Hair follicular keratinocyte (primary cell): ENCODE measurements around the gene CCSER2. TPM values are rescaled to one million over a fixed set of nuclear protein-coding genes. Genes with fewer than 3 reads are reported as not detected.

Source experiments
- total RNA-seq: library from RNA; depleted of rRNA; stranded (reverse); fragments of >200 nt; gene quantifications from 2 replicates; pipeline ENCODE4 v1.2.3, GENCODE V29; 2015

The CCSER2 gene, protein sequence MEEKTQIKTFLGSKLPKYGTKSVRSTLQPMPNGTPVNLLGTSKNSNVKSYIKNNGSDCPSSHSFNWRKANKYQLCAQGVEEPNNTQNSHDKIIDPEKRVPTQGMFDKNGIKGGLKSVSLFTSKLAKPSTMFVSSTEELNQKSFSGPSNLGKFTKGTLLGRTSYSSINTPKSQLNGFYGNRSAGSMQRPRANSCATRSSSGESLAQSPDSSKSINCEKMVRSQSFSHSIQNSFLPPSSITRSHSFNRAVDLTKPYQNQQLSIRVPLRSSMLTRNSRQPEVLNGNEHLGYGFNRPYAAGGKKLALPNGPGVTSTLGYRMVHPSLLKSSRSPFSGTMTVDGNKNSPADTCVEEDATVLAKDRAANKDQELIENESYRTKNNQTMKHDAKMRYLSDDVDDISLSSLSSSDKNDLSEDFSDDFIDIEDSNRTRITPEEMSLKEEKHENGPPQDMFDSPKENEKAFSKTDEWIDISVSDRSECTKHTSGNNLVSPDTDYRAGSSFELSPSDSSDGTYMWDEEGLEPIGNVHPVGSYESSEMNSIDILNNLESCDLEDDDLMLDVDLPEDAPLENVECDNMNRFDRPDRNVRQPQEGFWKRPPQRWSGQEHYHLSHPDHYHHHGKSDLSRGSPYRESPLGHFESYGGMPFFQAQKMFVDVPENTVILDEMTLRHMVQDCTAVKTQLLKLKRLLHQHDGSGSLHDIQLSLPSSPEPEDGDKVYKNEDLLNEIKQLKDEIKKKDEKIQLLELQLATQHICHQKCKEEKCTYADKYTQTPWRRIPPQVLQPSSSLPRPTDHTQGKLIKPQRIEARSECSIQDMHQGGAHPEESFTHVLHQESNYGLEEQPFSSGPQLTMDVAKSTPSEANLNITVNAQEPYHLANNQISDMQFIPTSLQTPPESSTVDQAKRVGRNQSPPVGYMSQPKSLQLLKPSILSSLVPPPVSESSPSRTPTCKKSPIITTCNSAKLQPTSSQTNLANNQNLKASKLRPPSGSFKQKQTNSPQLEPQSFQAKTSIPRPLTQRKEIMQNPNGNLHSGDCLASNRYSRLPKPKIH
- 17.3 and 18.5 TPM in 2 replicates for total RNA-seq

DNA sequence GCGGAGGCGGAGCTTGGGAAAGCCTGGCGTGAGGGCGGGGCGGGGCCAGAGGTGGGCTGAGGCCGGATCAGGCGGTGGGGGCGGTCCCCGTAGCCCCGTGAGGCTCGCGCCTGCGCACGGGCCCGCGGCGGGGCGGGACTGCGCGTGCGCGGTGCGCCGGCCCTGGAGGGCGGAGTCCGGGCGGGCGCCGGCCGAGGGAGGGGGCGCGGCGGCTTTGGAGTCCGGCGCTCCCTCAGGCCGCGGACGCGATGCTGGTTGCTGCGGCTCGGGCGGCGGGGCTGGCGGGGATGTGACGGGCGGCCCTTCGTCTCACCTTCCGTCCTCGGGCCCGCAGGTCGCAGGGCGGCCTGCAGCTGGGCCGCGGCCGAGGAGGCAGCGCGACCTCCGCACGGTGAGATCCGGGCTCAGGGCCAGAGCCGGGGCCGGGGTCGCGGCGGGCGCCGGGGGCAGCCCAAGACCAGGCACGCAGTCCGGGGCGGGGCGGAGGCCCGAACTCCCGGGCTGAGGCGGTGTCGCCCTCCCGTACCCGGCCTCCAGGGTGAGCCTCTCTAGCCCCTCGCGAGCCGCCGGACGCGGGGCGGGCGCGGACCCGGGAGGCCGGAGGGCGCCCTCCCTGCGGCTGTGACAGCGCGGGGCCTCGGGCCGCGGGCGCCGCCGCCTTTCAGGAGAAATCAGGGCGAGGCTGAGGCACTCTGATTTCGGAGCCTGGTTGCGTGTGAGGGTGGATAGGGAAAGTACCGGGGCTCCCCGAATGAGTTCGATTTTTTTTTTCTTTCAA lies at the start of gene CCSER2:
Gene CCSER2, plus strand, starts transcription at position 172 of the 778 bp plus-strand sequence. CDS start 42,464 bp downstream, outside the sequence.

Other genes starting within 250 kb of the CCSER2 start
- gene GHITM, start 189.1 kb upstream of the CCSER2 start, total RNA-seq, result 191 and 192 TPM in 2 replicates
- gene GPR15LG, start 154.8 kb upstream of the CCSER2 start, total RNA-seq, result 0.99 TPM in 1 of 2 replicates, not detected in the other
- 1.9 and 3.0 TPM in 2 replicates for gene CDHR1, start 134.1 kb upstream of the CCSER2 start, total RNA-seq
- gene LRIT2, start 103.0 kb upstream of the CCSER2 start, total RNA-seq, result not detected in 2 replicates
- not detected in 2 replicates for gene LRIT1, start 87.0 kb upstream of the CCSER2 start, total RNA-seq
- not detected in 2 replicates for gene RGR, start 83.5 kb upstream of the CCSER2 start, total RNA-seq